Measurements from ENCODE around the gene ADCY3. TPM values are rescaled to one million over a fixed set of nuclear protein-coding genes. Genes with fewer than 3 reads are reported as not detected.

The ADCY3 gene
- total RNA-seq, 3 donors from 2014 or later (not counting 1 experiment from before 2014, with no cell fraction given) = 5.4 to 9.2 (median 7.6) TPM

- no peaks in the 10 kb centered on the region for H3K36me3 Mint-ChIP-seq
- 83% methylated on average over 11 of the region's 11 CpGs for WGBS (ENCODE audit: insufficient coverage)
- no peak overlapping the region for H3K27ac Mint-ChIP-seq
- H3K4me3 Mint-ChIP-seq = no peak overlapping the region
- Histone ChIP-seq H3K4me3 (ENCODE audit: low read length) (no peak overlapping the region), H3K27me3 (ENCODE audit: control insufficient read depth, insufficient read depth, low read length) (no peaks in the 10 kb centered on the region), H3K4me1 (ENCODE audit: control insufficient read depth, insufficient read depth, low read length) (no peaks in the 10 kb centered on the region), H3K27ac (ENCODE audit: low read length) (no peak overlapping the region), H3K9me3 (ENCODE audit: control insufficient read depth, insufficient read depth, low read length) (no peaks in the 10 kb centered on the region), H3K36me3 (ENCODE audit: control insufficient read depth, insufficient read depth, low read length) (no peaks in the 10 kb centered on the region)
- no peaks in the 10 kb centered on the region for H3K9me3 Mint-ChIP-seq
- peaks cover 0 to 4% of the 10 kb centered on the region in 2 donors for H3K27me3 Mint-ChIP-seq (ENCODE audit: low read depth in 2 of 2)
- TF ChIP-seq CTCF (IDR thresholded peaks at IDR 0.05) = no peak
- ATAC-seq (no peak), DNase-seq (no peak)
- intact Hi-C loops (cut with micrococcal nuclease) = no loop called here
- H3K4me1 Mint-ChIP-seq = peaks cover 0 to 16% of the 10 kb centered on the region in 2 donors
These were observed 34.6 kb downstream of the ADCY3 start for GRCh38 chr2:24885221-24886125.

GRCh38 chr2:24883946-24884345 is 36.1 kb downstream of the ADCY3 start:
- WGBS (ENCODE audit: insufficient coverage) = 78% methylated on average over 4 of the region's 4 CpGs

GRCh38 chr2:24881623-24882022 is 38.4 kb downstream of the ADCY3 start:
- Mint-ChIP-seq H3K36me3 (no peaks in the 10 kb centered on the region), H3K9me3 (no peaks in the 10 kb centered on the region), H3K27ac (no peak overlapping the region), H3K27me3 (ENCODE audit: low read depth in 2 of 2) (peaks cover 0 to 4% of the 10 kb centered on the region in 2 donors), H3K4me1 (peaks cover 0 to 13% of the 10 kb centered on the region in 2 donors), H3K4me3 (no peak overlapping the region)
- no peaks in the 10 kb centered on the region for H3K27me3 ChIP-seq (ENCODE audit: control insufficient read depth, insufficient read depth, low read length)
- DNase-seq (no peak), ATAC-seq (no peak)
- no peak overlapping the region for H3K4me3 ChIP-seq (ENCODE audit: low read length)
- no peak for TF ChIP-seq CTCF (IDR thresholded peaks at IDR 0.05)
- H3K4me1 ChIP-seq (ENCODE audit: control insufficient read depth, insufficient read depth, low read length) = no peaks in the 10 kb centered on the region
- 89% methylated on average over 9 of the region's 9 CpGs for WGBS (ENCODE audit: insufficient coverage)
- no peak overlapping the region for H3K27ac ChIP-seq (ENCODE audit: low read length)
- H3K36me3 ChIP-seq (ENCODE audit: control insufficient read depth, insufficient read depth, low read length) = no peaks in the 10 kb centered on the region
- no peaks in the 10 kb centered on the region for H3K9me3 ChIP-seq (ENCODE audit: control insufficient read depth, insufficient read depth, low read length)
- intact Hi-C loops (cut with micrococcal nuclease) = no loop called here

More at GRCh38 chr2:24883946-24884345, 36.1 kb downstream of the ADCY3 start:
- Histone ChIP-seq H3K9me3 (ENCODE audit: control insufficient read depth, insufficient read depth, low read length) (no peaks in the 10 kb centered on the region), H3K27me3 (ENCODE audit: control insufficient read depth, insufficient read depth, low read length) (no peaks in the 10 kb centered on the region), H3K36me3 (ENCODE audit: control insufficient read depth, insufficient read depth, low read length) (no peaks in the 10 kb centered on the region), H3K4me1 (ENCODE audit: control insufficient read depth, insufficient read depth, low read length) (no peaks in the 10 kb centered on the region), H3K27ac (ENCODE audit: low read length) (no peak overlapping the region), H3K4me3 (ENCODE audit: low read length) (no peak overlapping the region)
- Mint-ChIP-seq H3K9me3 (no peaks in the 10 kb centered on the region), H3K4me3 (no peak overlapping the region), H3K27ac (no peak overlapping the region), H3K4me1 (peaks cover 0 to 16% of the 10 kb centered on the region in 2 donors), H3K36me3 (no peaks in the 10 kb centered on the region), H3K27me3 (ENCODE audit: low read depth in 2 of 2) (peaks cover 0 to 4% of the 10 kb centered on the region in 2 donors)
- ATAC-seq (no peak), DNase-seq (no peak)
- intact Hi-C loops (cut with micrococcal nuclease) = no loop called here
- no peak for TF ChIP-seq CTCF (IDR thresholded peaks at IDR 0.05)
